Dermis microvascular lymphatic vessel endothelial cell (primary cell): ENCODE results near the gene ZNF699. TPM values are rescaled to one million over a fixed set of nuclear protein-coding genes. Genes with fewer than 3 reads are reported as not detected.
"Not testable (repeated sequence)": the region's sequence is repeated elsewhere in the genome, so short reads cannot be mapped to it uniquely, and the experiment has no call there.

Experiments used
- DNase-seq, 2 donors: peaks; one replicate each; pipeline versions ENCODE4 v3.0.0 to v3.0.0-alpha.2; 2010; ENCODE audit warnings: low read depth in 2 of 2
- total RNA-seq: library from RNA; depleted of rRNA; stranded (reverse); fragments of >200 nt; gene quantifications from 2 replicates; pipeline ENCODE4 v1.2.1, GENCODE V29; 2014

ZNF699 gene
- total RNA-seq: 4.6 and 4.9 TPM in 2 replicates

- DNase-seq: peak; percentile 91 to 97
Measured at GRCh38 chr19:9309139-9309973, at the start of gene ZNF699. TSS of gene ZNF699 (minus strand) at chr19:9309838. CDS start at chr19:9305119, 4,719 bp downstream.

- no peak for DNase-seq
Measured at GRCh38 chr19:9354651-9355050, 45.0 kb upstream of the ZNF699 start.

- DNase-seq: no peak
Measured at GRCh38 chr19:9353011-9353410, 43.4 kb upstream of the ZNF699 start.

GRCh38 chr19:9352505-9352904 lies 42.9 kb upstream of the ZNF699 start:
- no peak for DNase-seq

- no peak for DNase-seq
Measured at GRCh38 chr19:9348671-9349070, 39.0 kb upstream of the ZNF699 start.

- DNase-seq: no peak
Measured at GRCh38 chr19:9348253-9348652, 38.6 kb upstream of the ZNF699 start.

- no peak for DNase-seq
Measured at GRCh38 chr19:9345005-9345404, 35.4 kb upstream of the ZNF699 start.

- DNase-seq: no peak
Measured at GRCh38 chr19:9342610-9343304, 33.1 kb upstream of the ZNF699 start.

- no peak for DNase-seq
Measured at GRCh38 chr19:9329999-9330398, 20.4 kb upstream of the ZNF699 start.

GRCh38 chr19:9324584-9324962 lies 14.9 kb upstream of the ZNF699 start:
- DNase-seq: no peak

- DNase-seq: peak; percentile 90 to 96
Measured at GRCh38 chr19:9323919-9324583, 14.4 kb upstream of the ZNF699 start, which contains the start of gene ZNF559. TSS of gene ZNF559 (plus strand) at chr19:9324179. CDS start at chr19:9338550, 14,371 bp downstream.

GRCh38 chr19:9323557-9323918 lies 13.9 kb upstream of the ZNF699 start:
- peak; percentile 84 to 88 for DNase-seq

- not testable (repeated sequence) for DNase-seq
Measured at GRCh38 chr19:9322201-9322600, 12.6 kb upstream of the ZNF699 start.

- not testable (repeated sequence) for DNase-seq
Measured at GRCh38 chr19:9321756-9322155, 12.1 kb upstream of the ZNF699 start.

GRCh38 chr19:9321338-9321737 lies 11.7 kb upstream of the ZNF699 start:
- DNase-seq: no peak

GRCh38 chr19:9313756-9314155 lies 4.1 kb upstream of the ZNF699 start:
- DNase-seq: no peak

GRCh38 chr19:9309974-9310446 lies 372 bp upstream of the ZNF699 start:
- peak; percentile 77 to 92 for DNase-seq

- DNase-seq: no peak
Measured at GRCh38 chr19:9308091-9308770, 1.4 kb downstream of the ZNF699 start.

GRCh38 chr19:9306443-9306842 lies 3.2 kb downstream of the ZNF699 start:
- DNase-seq: no peak

- no peak for DNase-seq
Measured at GRCh38 chr19:9296336-9296735, 13.3 kb downstream of the ZNF699 start.

- no peak for DNase-seq
Measured at GRCh38 chr19:9295411-9295849, 14.2 kb downstream of the ZNF699 start.
